ENCODE results near the gene ASAH2B. TPM values are rescaled to one million over a fixed set of nuclear protein-coding genes. Genes with fewer than 3 reads are reported as not detected.
"Not testable (repeated sequence)": the region's sequence is repeated elsewhere in the genome, so short reads cannot be mapped to it uniquely, and the experiment has no call there.

The ASAH2B gene
- total RNA-seq, 1 experiment from 2014 or later = 8.6 TPM

- not testable (repeated sequence) for H3K79me2 ChIP-seq (ENCODE audit: insufficient read depth, low read length); H3K9me3 ChIP-seq (ENCODE audit: control insufficient read depth, low read depth, low read length); H3K27ac ChIP-seq (ENCODE audit: insufficient read length, low read depth, low read length); H3K23me2 ChIP-seq (ENCODE audit: insufficient read length, low read depth, low read length, poor library complexity, severe bottlenecking); H4K91ac ChIP-seq (ENCODE audit: insufficient read length, low read depth, low read length); H2BK15ac ChIP-seq (ENCODE audit: low read depth, low read length); H3K56ac ChIP-seq (ENCODE audit: insufficient read length, low read depth, low read length); DNase-seq; H3K9ac ChIP-seq (ENCODE audit: extremely low read depth, insufficient read length, low read length); H2BK120ac ChIP-seq (ENCODE audit: low read depth, low read length, poor library complexity, severe bottlenecking); H3K18ac ChIP-seq (ENCODE audit: insufficient read length, low read depth, low read length); H3T11ph ChIP-seq (ENCODE audit: low read length); H3K23ac ChIP-seq (ENCODE audit: insufficient read length, low read depth, low read length); H4K8ac ChIP-seq (replicated peaks; ENCODE audit: insufficient read length, low read depth, low read length); H2AK5ac ChIP-seq (ENCODE audit: insufficient read length, low read length); H2BK5ac ChIP-seq (ENCODE audit: insufficient read length, low read length); H3K4ac ChIP-seq (ENCODE audit: low read depth, low read length); H2BK12ac ChIP-seq (ENCODE audit: insufficient read length, low read depth, low read length); H3K4me3 Mint-ChIP-seq; H3K27me3 Mint-ChIP-seq (ENCODE audit: low read depth); H3K4me2 ChIP-seq (ENCODE audit: insufficient read depth, insufficient read length, low read length); H3K27me3 ChIP-seq (ENCODE audit: insufficient read depth, low read length); H3K36me3 Mint-ChIP-seq (ENCODE audit: insufficient read depth in 1 of 3, low read depth in 3 of 3); H3K79me1 ChIP-seq (ENCODE audit: insufficient read depth, low read depth, low read length, poor library complexity, severe bottlenecking); H4K5ac ChIP-seq (ENCODE audit: insufficient read length, low read depth, low read length); H3K27ac Mint-ChIP-seq; H3K14ac ChIP-seq (ENCODE audit: insufficient read depth, low read length); H3K4me1 ChIP-seq (ENCODE audit: insufficient read depth, low read length); H3K4me1 Mint-ChIP-seq; H3K9me3 Mint-ChIP-seq; H2AFZ ChIP-seq (ENCODE audit: low read length); H2BK20ac ChIP-seq (ENCODE audit: low read depth, low read length, poor library complexity, severe bottlenecking); H4K20me1 ChIP-seq (ENCODE audit: control insufficient read depth, insufficient read depth, insufficient read length)
- WGBS (ENCODE audit: extremely low coverage, insufficient read length, low lambda C conversion rate) = no CpG with 5 or more reads among the region's 1 CpG
Measured at GRCh38 chr10:50706006-50706405, 33.7 kb upstream of the ASAH2B start.

- H3K18ac ChIP-seq (ENCODE audit: insufficient read length, low read depth, low read length); H4K20me1 ChIP-seq (ENCODE audit: control insufficient read depth, insufficient read depth, insufficient read length); H3K4me1 ChIP-seq (ENCODE audit: insufficient read depth, low read length); H2AFZ ChIP-seq (ENCODE audit: low read length); H3K56ac ChIP-seq (ENCODE audit: insufficient read length, low read depth, low read length); H3K27me3 Mint-ChIP-seq (ENCODE audit: low read depth); H3K27ac ChIP-seq (ENCODE audit: insufficient read length, low read depth, low read length); H3K79me1 ChIP-seq (ENCODE audit: insufficient read depth, low read depth, low read length, poor library complexity, severe bottlenecking); H3K9ac ChIP-seq (ENCODE audit: extremely low read depth, insufficient read length, low read length); H3K23me2 ChIP-seq (ENCODE audit: insufficient read length, low read depth, low read length, poor library complexity, severe bottlenecking); H4K8ac ChIP-seq (replicated peaks; ENCODE audit: insufficient read length, low read depth, low read length); H2AK5ac ChIP-seq (ENCODE audit: insufficient read length, low read length); H3K4me2 ChIP-seq (ENCODE audit: insufficient read depth, insufficient read length, low read length); H2BK5ac ChIP-seq (ENCODE audit: insufficient read length, low read length); H2BK20ac ChIP-seq (ENCODE audit: low read depth, low read length, poor library complexity, severe bottlenecking); H3K4me3 Mint-ChIP-seq; H3K9me3 ChIP-seq (ENCODE audit: control insufficient read depth, low read depth, low read length); H2BK12ac ChIP-seq (ENCODE audit: insufficient read length, low read depth, low read length); H3K36me3 Mint-ChIP-seq (ENCODE audit: insufficient read depth in 1 of 3, low read depth in 3 of 3); H2BK15ac ChIP-seq (ENCODE audit: low read depth, low read length); H3K4ac ChIP-seq (ENCODE audit: low read depth, low read length); H3T11ph ChIP-seq (ENCODE audit: low read length); H4K5ac ChIP-seq (ENCODE audit: insufficient read length, low read depth, low read length); H4K91ac ChIP-seq (ENCODE audit: insufficient read length, low read depth, low read length); H3K79me2 ChIP-seq (ENCODE audit: insufficient read depth, low read length); H3K14ac ChIP-seq (ENCODE audit: insufficient read depth, low read length); H3K9me3 Mint-ChIP-seq; DNase-seq; H3K4me1 Mint-ChIP-seq; H3K27ac Mint-ChIP-seq; H2BK120ac ChIP-seq (ENCODE audit: low read depth, low read length, poor library complexity, severe bottlenecking); H3K27me3 ChIP-seq (ENCODE audit: insufficient read depth, low read length); H3K23ac ChIP-seq (ENCODE audit: insufficient read length, low read depth, low read length): not testable (repeated sequence)
- WGBS (ENCODE audit: extremely low coverage, insufficient read length, low lambda C conversion rate) = no CpG with 5 or more reads among the region's 13 CpGs
Measured at GRCh38 chr10:50710241-50710640, 29.5 kb upstream of the ASAH2B start.

All from H9 (cell line).